Epithelial cell of esophagus (primary cell): ENCODE data around the gene MAGI2.

Experiments used
- DNase-seq: peaks from one replicate; pipeline ENCODE4 v3.0.0; 2010; ENCODE audit warnings: low read depth
- H3K4me3 ChIP-seq: 2 replicates; pipeline ENCODE4 v1.5.1; 2011; ENCODE audit warnings: mild to moderate bottlenecking, low read length, control low read depth
- TF ChIP-seq, protein P1 (sequence below): IDR thresholded peaks from 2 replicates; pipeline ENCODE4 v1.5.1; 2011; ENCODE audit warnings: low read depth, mild to moderate bottlenecking, low read length, control low read depth, inconsistent platforms; ENCODE audit not compliant: insufficient read depth; ENCODE audit errors: missing control alignments

Gene MAGI2

DNA sequence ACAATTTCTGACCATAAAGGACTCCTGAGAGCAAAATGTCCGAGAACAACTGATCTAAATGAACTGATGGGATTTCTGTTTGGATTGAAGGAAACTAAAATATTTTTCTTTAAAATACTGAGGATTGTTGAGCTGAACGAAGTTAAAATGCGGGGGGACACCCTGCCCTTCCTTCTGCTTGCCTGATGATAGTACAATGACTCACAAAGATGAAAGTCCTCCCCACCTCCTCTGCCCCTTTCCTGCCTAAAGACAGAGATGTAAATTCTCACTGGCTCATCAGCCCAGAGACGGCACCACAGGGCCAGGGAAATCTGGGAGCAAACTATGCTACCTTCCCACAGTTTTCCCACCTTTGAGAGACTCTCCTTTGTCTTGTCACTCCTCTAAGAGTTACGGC, 1474.2 kb downstream of the MAGI2 start:
- no peak overlapping the region for H3K4me3 ChIP-seq
- TF ChIP-seq, protein P1, sequence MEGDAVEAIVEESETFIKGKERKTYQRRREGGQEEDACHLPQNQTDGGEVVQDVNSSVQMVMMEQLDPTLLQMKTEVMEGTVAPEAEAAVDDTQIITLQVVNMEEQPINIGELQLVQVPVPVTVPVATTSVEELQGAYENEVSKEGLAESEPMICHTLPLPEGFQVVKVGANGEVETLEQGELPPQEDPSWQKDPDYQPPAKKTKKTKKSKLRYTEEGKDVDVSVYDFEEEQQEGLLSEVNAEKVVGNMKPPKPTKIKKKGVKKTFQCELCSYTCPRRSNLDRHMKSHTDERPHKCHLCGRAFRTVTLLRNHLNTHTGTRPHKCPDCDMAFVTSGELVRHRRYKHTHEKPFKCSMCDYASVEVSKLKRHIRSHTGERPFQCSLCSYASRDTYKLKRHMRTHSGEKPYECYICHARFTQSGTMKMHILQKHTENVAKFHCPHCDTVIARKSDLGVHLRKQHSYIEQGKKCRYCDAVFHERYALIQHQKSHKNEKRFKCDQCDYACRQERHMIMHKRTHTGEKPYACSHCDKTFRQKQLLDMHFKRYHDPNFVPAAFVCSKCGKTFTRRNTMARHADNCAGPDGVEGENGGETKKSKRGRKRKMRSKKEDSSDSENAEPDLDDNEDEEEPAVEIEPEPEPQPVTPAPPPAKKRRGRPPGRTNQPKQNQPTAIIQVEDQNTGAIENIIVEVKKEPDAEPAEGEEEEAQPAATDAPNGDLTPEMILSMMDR: no peak
- DNase-seq: peak; percentile 13

DNA sequence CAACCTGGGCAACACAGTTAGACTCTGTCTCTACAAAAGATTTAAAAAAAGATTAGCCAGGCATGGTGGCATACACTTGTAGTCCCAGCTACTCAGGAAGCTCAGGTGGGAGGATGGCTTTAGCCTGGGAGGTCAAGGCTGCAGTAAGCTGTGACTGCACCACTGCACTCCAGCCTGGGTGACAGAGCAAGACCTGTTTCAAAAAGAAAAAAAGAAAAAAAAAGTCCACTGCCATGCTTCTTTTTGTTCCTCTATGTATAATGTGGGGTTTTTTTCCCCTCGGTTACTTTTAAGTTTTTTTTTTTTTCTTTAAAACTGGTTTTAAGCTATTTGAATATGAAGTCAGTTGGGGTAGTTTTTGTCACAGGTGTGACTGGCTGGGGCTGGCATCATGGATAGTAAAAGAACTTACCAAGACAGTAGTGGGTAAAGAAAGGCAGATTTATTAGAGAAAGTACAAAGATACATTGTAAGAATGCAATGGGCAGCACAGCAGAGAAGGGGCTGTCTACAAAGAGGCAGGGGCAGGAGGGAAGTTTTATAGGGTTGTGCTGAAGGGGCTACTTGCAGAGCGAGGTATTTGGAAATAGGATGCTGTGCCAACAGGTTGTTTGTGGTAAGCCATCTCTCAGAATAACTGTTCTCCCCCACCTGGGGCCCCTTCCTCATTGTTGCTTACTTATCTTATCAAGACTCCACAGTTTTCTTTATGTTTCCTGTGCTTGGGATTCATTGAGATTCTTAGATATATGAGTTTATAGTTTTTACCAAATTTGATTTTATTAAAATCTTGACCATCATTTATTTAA, 1477.6 kb downstream of the MAGI2 start:
- no peak for DNase-seq
- H3K4me3 ChIP-seq: no peak overlapping the region
- TF ChIP-seq, protein P1: no peak

- TF ChIP-seq, protein P1: no peak
- H3K4me3 ChIP-seq: no peak overlapping the region
- DNase-seq: no peak
These were observed 1481.7 kb downstream of the MAGI2 start for GRCh38 chr7:77971726-77972125.

GRCh38 chr7:77967429-77967828, 1486.0 kb downstream of the MAGI2 start:
- DNase-seq: no peak

More at GRCh38 chr7:77967429-77967828, 1486.0 kb downstream of the MAGI2 start:
- TF ChIP-seq, protein P1: no peak
- no peak overlapping the region for H3K4me3 ChIP-seq
